Cardiac fibroblast (primary cell): ENCODE results near the gene ZBED4.

Experiments used
- DNase-seq, 2 donors: peaks; one replicate each; pipeline versions ENCODE4 v3.0.0 to v3.0.0-alpha.2; 2010; ENCODE audit warnings: low read depth in 2 of 2
- H3K4me3 ChIP-seq, 2 donors: replicated peaks in 1 of 2; 1 replicate in 1 of 2; 2 replicates in 1 of 2; pipeline ENCODE4 v1.5.1; 2011; ENCODE audit warnings: low read depth in 2 of 2, low read length in 2 of 2, mild to moderate bottlenecking in 2 of 2, moderate library complexity in 1 of 2
- TF ChIP-seq, protein P1 (sequence below): IDR thresholded peaks from one replicate; pipeline ENCODE4 v1.5.1; 2011; ENCODE audit warnings: low read depth, mild to moderate bottlenecking, low read length, inconsistent platforms

The ZBED4 gene

DNA sequence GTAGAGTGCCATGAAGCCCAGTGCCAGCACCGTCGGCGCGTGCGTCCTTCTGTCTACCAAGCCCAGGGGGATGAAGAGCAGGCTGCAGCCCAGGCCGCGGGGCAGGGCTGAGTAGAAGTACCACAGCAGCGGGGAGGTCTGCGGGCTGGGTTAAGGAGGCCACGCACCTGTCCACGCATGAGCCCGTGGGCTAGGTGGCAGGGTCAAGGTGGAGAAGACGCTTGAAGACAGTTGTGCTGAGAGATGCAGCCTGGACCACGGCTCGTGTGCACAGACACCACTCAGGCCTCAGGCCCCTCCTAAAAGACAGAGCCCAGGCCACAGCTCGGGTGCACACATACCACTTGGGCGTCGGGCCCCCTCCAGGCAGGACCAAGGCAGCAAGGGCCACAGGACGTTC is 54.2 kb downstream of the ZBED4 start:
- no peak overlapping the region for H3K4me3 ChIP-seq
- no peak for DNase-seq
- TF ChIP-seq, protein P1, sequence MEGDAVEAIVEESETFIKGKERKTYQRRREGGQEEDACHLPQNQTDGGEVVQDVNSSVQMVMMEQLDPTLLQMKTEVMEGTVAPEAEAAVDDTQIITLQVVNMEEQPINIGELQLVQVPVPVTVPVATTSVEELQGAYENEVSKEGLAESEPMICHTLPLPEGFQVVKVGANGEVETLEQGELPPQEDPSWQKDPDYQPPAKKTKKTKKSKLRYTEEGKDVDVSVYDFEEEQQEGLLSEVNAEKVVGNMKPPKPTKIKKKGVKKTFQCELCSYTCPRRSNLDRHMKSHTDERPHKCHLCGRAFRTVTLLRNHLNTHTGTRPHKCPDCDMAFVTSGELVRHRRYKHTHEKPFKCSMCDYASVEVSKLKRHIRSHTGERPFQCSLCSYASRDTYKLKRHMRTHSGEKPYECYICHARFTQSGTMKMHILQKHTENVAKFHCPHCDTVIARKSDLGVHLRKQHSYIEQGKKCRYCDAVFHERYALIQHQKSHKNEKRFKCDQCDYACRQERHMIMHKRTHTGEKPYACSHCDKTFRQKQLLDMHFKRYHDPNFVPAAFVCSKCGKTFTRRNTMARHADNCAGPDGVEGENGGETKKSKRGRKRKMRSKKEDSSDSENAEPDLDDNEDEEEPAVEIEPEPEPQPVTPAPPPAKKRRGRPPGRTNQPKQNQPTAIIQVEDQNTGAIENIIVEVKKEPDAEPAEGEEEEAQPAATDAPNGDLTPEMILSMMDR: no peak

DNA sequence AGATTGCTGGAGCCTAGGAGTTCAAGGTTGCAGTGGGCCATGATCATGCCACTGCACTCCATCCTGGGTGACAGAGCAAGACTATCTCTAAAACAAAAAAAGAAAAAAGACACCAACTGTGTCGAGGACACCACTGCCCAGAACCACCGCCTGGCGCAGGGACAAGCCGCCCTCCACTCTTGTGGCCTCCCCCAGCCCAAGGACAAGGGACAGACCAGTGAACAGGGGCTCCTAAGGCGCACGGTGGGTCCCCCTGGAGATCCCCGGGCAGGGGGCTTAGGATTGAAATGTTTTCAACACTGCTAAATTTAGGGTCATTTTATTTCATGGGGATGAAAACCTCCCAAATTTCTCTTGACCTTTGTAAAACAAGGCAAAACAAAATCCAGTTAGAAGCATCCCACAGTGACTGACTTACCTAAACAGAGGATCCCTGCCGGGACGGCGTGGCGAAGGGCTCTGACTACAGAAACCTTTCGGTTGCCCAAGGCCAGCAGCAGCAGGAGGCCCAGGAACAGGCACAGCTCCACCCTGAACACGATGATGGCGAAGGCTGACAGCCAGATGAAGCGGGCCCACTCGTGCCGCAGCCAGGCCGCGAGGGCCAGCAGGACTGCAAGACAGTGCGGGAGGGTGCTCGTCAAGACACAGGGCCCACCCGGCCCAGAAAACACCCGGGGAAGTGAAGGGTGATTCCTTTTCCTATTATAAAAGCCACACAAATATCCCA is 56.0 kb downstream of the ZBED4 start:
- TF ChIP-seq, protein P1: no peak
- H3K4me3 ChIP-seq: no peak overlapping the region
- no peak for DNase-seq

DNA sequence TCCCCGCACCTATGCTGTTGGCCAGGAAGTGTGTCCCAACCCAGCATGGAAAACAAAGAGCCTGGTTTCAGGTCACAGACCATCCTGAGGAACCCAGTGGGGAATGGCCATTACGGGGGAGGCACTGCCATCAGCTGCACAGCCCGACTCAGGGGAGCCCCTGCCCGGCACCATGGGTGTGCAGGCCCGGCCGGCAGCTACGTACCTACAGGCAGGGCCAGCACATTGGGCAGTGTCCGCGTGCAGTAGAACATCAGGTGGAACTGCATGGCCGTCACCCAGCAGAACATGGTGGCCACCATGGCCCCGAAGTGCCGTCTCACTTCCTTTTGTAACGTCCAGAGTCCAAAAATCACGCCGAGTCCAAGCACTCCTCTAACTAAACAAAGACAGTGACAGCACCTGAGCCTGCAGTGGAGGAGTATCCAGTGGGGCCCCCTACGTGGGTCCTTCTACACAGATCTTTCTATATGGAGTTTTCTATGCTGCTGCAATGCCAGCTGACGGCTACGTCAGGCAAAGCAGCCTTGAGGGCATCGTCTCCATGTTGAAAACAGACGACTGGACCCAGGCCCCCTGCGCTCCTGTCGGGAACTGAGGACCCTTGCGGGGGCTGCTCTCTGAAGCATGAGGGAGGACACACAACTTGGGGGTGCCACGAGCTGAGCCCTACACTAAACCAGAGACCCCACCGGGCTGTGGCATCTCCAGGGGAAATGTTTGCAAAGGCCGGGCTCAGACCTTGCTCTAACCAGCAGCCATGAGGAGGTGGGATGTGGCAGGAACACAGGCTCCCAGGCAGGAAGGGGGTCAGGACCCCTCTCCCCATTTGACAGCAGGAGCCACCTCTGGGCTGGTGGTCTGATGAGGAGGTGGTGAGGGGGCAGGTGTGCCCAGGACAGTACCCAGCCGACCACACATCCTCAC is 56.8 kb downstream of the ZBED4 start:
- no peak overlapping the region for H3K4me3 ChIP-seq
- DNase-seq: no peak
- TF ChIP-seq, protein P1: no peak

DNA sequence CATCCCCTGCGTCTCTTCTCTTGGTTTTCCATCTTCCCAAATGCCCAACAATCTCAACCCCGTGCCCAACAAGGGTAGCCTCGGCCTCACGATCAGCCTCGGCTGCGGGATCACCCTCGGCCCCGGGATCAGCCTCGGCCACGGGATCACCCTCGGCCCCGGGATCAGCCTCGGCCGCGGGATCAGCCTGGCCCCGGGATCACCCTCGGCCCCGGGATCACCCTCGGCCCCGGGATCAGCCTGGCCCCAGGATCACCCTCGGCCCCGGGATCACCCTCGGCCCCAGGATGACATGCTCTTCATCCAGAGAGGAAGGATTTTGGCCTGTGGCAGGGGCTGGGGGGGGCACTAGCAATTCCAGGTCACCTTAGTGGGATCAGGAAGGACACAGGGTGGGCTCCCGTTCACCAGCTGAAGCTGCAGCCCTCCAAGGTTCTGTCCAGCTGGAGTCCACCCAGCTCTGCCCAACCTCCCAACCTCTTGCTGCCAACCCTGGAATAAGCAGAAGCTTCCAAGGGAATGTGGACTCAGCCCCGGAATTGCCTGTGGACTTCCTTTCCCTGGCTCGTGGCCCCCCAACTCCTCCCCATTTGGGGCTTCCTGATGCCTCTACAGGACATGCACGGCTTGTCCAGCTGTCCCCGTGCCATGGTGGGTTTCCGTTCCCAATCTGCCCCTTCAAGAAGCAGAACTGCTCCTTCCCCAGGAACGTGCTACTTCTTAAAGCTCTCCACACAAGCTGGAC is 58.4 kb downstream of the ZBED4 start:
- DNase-seq: no peak
- no peak overlapping the region for H3K4me3 ChIP-seq
- TF ChIP-seq, protein P1: no peak

DNA sequence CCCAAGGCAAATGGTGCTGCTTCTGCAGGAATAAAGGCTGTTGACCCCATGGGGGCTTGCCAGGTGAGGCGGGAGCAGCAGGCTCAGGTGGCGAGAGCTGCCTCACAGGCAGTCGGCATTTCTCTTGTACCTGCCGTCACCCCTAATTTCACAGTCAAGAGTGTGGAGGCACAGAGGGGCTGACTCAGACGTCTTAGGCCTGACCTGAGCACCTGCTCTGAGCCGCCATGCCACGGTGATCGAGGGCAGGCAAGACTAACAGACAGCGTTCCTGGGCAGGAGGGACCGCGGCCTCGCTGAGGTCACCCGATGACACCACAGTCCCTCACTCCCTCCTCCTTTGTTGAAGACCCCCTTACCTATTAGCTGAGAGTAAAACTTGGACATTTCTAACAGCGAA is 59.4 kb downstream of the ZBED4 start:
- TF ChIP-seq, protein P1: no peak
- no peak for DNase-seq
- H3K4me3 ChIP-seq: no peak overlapping the region

DNA sequence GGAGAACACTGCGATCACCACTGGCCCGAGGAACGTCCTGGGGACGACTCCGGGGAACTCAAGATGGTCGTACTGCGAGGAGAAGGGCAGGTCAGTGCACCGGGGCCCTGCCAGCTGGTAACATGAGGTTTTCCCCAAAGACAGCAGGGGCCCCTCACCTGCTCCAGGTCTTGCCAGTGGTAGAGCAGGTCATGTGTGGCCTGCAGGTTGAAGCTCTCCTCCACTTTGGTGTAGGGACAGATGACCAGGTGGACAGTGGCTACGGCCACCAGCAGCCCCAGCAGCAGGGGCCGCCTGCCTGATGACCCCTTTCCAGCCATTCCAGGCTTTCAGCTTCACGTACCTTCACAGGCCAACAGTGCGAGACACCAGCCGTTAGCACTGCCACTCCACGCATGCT is 59.8 kb downstream of the ZBED4 start:
- TF ChIP-seq, protein P1: no peak
- H3K4me3 ChIP-seq: no peak overlapping the region

More for the DNA sequence above, 59.8 kb downstream of the ZBED4 start:
- no peak for DNase-seq
